ENCODE data around the gene FRMD3. TPM values are rescaled to one million over a fixed set of nuclear protein-coding genes. Genes with fewer than 3 reads are reported as not detected.

FRMD3 gene
- total and polyA plus RNA-seq, 11 donors, result 28.9 to 195 (median 82.4) TPM

DNA sequence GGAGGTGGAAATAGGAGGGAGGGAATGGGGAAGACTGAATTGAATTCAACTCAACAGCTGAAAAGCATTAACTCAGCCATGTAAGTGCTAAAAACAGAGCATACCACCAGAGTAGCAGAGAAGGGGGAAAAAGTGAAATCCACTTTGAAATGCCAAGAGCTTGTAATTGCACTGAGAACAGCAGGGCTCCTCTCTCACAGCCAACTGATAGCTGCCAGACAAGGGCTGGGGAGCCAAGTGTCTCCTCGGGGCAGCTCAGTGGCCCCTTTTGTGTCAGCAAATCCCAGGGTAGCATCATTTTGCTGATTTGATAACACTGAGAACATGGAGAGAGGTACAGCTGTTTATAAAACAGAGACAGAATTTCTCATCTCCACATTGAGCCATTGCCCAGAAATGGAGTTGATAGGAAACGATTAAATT lies 182.5 kb downstream of the FRMD3 start:
- intact Hi-C loops (cut with DNase I), result loop anchor here in 1 of 10 donors (10.0 kb wide), 1 partner anchor 59 kb away; no protein-coding TSS in a partner anchor
- Histone ChIP-seq H3K4me3 (no peak overlapping the region), H3K9me3 (peaks cover 0 to 9% (median 0%) of the 10 kb centered on the region in 12 donors), H3K36me3 (no peaks in the 10 kb centered on the region), H3K27ac (peak overlapping the region in 11 of 12 donors; percentile 19 to 78 (median 60)), H3K4me1 (peaks cover 0 to 11% (median 0%) of the 10 kb centered on the region in 12 donors), H3K27me3 (no peaks in the 10 kb centered on the region)
- peak in 4 of 5 donors; percentile 20 to 68 (median 38) for DNase-seq
- peak; percentile 51 to 86 (median 82) for ATAC-seq
- 52 to 57% (median 53%) methylated on average over 2 of the region's 2 CpGs for WGBS, 4 donors
- TF ChIP-seq POLR2A (IDR thresholded peaks at IDR 0.05), result no peak
- TF ChIP-seq, protein P1, sequence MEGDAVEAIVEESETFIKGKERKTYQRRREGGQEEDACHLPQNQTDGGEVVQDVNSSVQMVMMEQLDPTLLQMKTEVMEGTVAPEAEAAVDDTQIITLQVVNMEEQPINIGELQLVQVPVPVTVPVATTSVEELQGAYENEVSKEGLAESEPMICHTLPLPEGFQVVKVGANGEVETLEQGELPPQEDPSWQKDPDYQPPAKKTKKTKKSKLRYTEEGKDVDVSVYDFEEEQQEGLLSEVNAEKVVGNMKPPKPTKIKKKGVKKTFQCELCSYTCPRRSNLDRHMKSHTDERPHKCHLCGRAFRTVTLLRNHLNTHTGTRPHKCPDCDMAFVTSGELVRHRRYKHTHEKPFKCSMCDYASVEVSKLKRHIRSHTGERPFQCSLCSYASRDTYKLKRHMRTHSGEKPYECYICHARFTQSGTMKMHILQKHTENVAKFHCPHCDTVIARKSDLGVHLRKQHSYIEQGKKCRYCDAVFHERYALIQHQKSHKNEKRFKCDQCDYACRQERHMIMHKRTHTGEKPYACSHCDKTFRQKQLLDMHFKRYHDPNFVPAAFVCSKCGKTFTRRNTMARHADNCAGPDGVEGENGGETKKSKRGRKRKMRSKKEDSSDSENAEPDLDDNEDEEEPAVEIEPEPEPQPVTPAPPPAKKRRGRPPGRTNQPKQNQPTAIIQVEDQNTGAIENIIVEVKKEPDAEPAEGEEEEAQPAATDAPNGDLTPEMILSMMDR (IDR thresholded peaks at IDR 0.05), result no peak

DNA sequence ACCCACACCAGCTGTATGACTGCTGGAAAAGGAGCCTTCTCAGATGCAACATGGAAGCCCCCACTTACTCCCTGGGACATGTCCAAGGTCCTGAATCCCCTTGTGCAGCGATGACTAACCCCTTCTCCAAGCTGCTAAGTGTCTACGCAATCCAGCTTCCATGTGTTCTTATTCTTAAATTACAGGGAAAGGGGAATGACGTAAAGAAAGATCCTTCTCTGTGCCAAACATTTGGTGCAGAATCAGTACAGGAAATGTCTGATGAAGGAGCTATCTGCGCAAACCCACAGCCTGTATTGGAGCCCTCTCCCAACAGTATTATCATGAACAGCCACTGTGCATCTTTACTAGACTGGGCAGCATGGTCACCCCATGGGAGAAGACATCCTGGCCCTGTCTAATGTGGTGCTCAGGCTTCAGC lies 183.2 kb downstream of the FRMD3 start:
- H3K36me3 ChIP-seq, result no peaks in the 10 kb centered on the region
- peak in 4 of 5 donors; percentile 37 to 58 (median 50) for DNase-seq
- H3K9me3 ChIP-seq, result peaks cover 0 to 9% (median 0%) of the 10 kb centered on the region in 12 donors
- no peak overlapping the region for H3K4me3 ChIP-seq
- 53 to 79% (median 70%) methylated on average over 4 of the region's 4 CpGs for WGBS, 4 donors
- no peak for TF ChIP-seq POLR2A (IDR thresholded peaks at IDR 0.05)
- TF ChIP-seq, protein P1 (IDR thresholded peaks at IDR 0.05), result no peak
- peak overlapping the region in 11 of 12 donors; percentile 19 to 78 (median 60) for H3K27ac ChIP-seq
- ATAC-seq, result peak; percentile 44 to 89 (median 81)
- intact Hi-C loops (cut with DNase I), result loop anchor here in 1 of 10 donors (10.0 kb wide), 1 partner anchor 60 kb away; no protein-coding TSS in a partner anchor
- peaks cover 0 to 11% (median 0%) of the 10 kb centered on the region in 12 donors for H3K4me1 ChIP-seq
- H3K27me3 ChIP-seq, result no peaks in the 10 kb centered on the region

DNA sequence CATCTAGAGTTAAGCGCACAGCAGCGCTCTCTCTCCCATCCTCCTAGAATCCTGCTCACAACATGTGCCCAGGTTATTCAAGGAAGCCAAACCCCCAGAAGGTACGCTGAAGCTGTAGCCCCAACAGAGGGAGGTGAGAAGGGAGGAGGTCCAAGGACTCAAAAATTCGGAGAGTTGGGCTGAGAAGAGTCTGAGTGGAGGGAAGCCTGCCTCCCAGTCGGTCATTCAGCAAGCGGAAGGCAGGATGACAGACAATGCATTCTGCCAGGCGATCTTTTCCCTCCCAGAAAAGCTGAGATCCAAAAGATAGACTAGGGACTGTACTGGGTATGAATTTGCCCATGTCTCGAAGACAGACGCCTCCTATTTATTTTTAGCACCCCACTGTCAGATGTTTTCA lies 189.2 kb downstream of the FRMD3 start:
- Histone ChIP-seq H3K9me3 (no peaks in the 10 kb centered on the region), H3K4me1 (peaks cover 0 to 26% (median 6%) of the 10 kb centered on the region in 12 donors), H3K4me3 (no peak overlapping the region), H3K36me3 (no peaks in the 10 kb centered on the region), H3K27me3 (no peaks in the 10 kb centered on the region), H3K27ac (no peak overlapping the region)
- TF ChIP-seq, protein P1 (IDR thresholded peaks at IDR 0.05), result no peak
- no peak for TF ChIP-seq POLR2A (IDR thresholded peaks at IDR 0.05)
- WGBS, 4 donors, result 70 to 84% (median 77%) methylated on average over 9 of the region's 9 CpGs
- no peak for ATAC-seq
- no peak for DNase-seq
- intact Hi-C loops (cut with DNase I), result no loop called here

GRCh38 chr9:83346655-83347420 lies 191.4 kb downstream of the FRMD3 start:
- intact Hi-C loops (cut with DNase I), result no loop called here
- 13 to 37% (median 27%) methylated on average over 2 of the region's 2 CpGs for WGBS, 4 donors
- H3K36me3 ChIP-seq, result peaks cover 0 to 4% (median 0%) of the 10 kb centered on the region in 9 donors
- ATAC-seq (peak in 1 of 4 donors; percentile 36), DNase-seq (no peak)
- no peak overlapping the region for H3K27ac ChIP-seq
- no peak for TF ChIP-seq POLR2A (IDR thresholded peaks at IDR 0.05)
- TF ChIP-seq, protein P1 (IDR thresholded peaks at IDR 0.05), result no peak
- H3K4me1 ChIP-seq, result peaks cover 0 to 26% (median 6%) of the 10 kb centered on the region in 12 donors
- no peak overlapping the region for H3K4me3 ChIP-seq
- no peaks in the 10 kb centered on the region for H3K9me3 ChIP-seq
- H3K27me3 ChIP-seq, result no peaks in the 10 kb centered on the region
